ENCODE measurements around the gene UMOD.
"Not testable (repeated sequence)": the region's sequence is repeated elsewhere in the genome, so short reads cannot be mapped to it uniquely, and the experiment has no call there.

Gene UMOD

GRCh38 chr16:20321051-20321450 is 31.5 kb downstream of the UMOD start:
- DNase-seq (ENCODE audit: low spot score) = not testable (repeated sequence)

GRCh38 chr16:20320592-20320991 is 31.9 kb downstream of the UMOD start:
- no peak for DNase-seq (ENCODE audit: low spot score)

GRCh38 chr16:20320178-20320577 is 32.3 kb downstream of the UMOD start:
- no peak for DNase-seq (ENCODE audit: low spot score)

- no peak for DNase-seq (ENCODE audit: low spot score)
Measured at GRCh38 chr16:20319406-20319805, 33.1 kb downstream of the UMOD start.

- DNase-seq (ENCODE audit: low spot score) = no peak
Measured at GRCh38 chr16:20318437-20318836, 34.1 kb downstream of the UMOD start.

- no peak for DNase-seq (ENCODE audit: low spot score)
Measured at GRCh38 chr16:20318006-20318405, 34.5 kb downstream of the UMOD start.

- DNase-seq (ENCODE audit: low spot score) = no peak
Measured at GRCh38 chr16:20317117-20317516, 35.4 kb downstream of the UMOD start.

GRCh38 chr16:20316715-20317114 is 35.8 kb downstream of the UMOD start:
- DNase-seq (ENCODE audit: low spot score) = no peak

- no peak for DNase-seq (ENCODE audit: low spot score)
Measured at GRCh38 chr16:20315764-20316163, 36.8 kb downstream of the UMOD start.

GRCh38 chr16:20314575-20314974 is 37.9 kb downstream of the UMOD start:
- DNase-seq (ENCODE audit: low spot score) = no peak

- DNase-seq (ENCODE audit: low spot score) = no peak
Measured at GRCh38 chr16:20313741-20314140, 38.8 kb downstream of the UMOD start.

- DNase-seq (ENCODE audit: low spot score) = not testable (repeated sequence)
Measured at GRCh38 chr16:20312536-20313095, 39.9 kb downstream of the UMOD start.

- DNase-seq (ENCODE audit: low spot score) = no peak
Measured at GRCh38 chr16:20311548-20311947, 41.0 kb downstream of the UMOD start.

GRCh38 chr16:20310421-20311395 is 41.8 kb downstream of the UMOD start:
- DNase-seq (ENCODE audit: low spot score) = no peak

GRCh38 chr16:20309786-20310185 is 42.7 kb downstream of the UMOD start:
- no peak for DNase-seq (ENCODE audit: low spot score)

- DNase-seq (ENCODE audit: low spot score) = no peak
Measured at GRCh38 chr16:20308801-20309590, 43.5 kb downstream of the UMOD start.

GRCh38 chr16:20308266-20308665 is 44.2 kb downstream of the UMOD start:
- no peak for DNase-seq (ENCODE audit: low spot score)

- no peak for DNase-seq (ENCODE audit: low spot score)
Measured at GRCh38 chr16:20307791-20308190, 44.7 kb downstream of the UMOD start.

- no peak for DNase-seq (ENCODE audit: low spot score)
Measured at GRCh38 chr16:20307240-20307671, 45.3 kb downstream of the UMOD start.

- no peak for DNase-seq (ENCODE audit: low spot score)
Measured at GRCh38 chr16:20306401-20306800, 46.1 kb downstream of the UMOD start.

- no peak for DNase-seq (ENCODE audit: low spot score)
Measured at GRCh38 chr16:20303012-20303411, 49.5 kb downstream of the UMOD start.

- DNase-seq (ENCODE audit: low spot score) = no peak
Measured at GRCh38 chr16:20302389-20302788, 50.1 kb downstream of the UMOD start.

GRCh38 chr16:20301840-20302239 is 50.7 kb downstream of the UMOD start:
- no peak for DNase-seq (ENCODE audit: low spot score)
